Breast epithelium (tissue), 3 donors: ENCODE results near the gene CHSY1.

ENCODE experiments used
- CTCF ChIP-seq, 3 donors: fragments of 450-650 bp; IDR thresholded peaks; one replicate each; pipeline ENCODE4 v1.5.1; 2016 to 2017; ENCODE audit warnings: antibody characterized with exemption in 3 of 3, mild to moderate bottlenecking in 3 of 3, moderate library complexity in 3 of 3
- POLR2A ChIP-seq: fragments of 450-650 bp; IDR thresholded peaks from one replicate; pipeline ENCODE4 v1.6.1; 2016; ENCODE audit warnings: antibody characterized with exemption, mild to moderate bottlenecking, moderate library complexity
- POLR2AphosphoS5 ChIP-seq, 3 donors: sonication (generic); formaldehyde crosslinking; IDR thresholded peaks; one replicate each; pipeline ENCODE4 v1.6.1; 2017; ENCODE audit warnings: antibody characterized with exemption in 3 of 3

GRCh38 chr15:101158166-101159095 is 93.4 kb downstream of the CHSY1 start:
- TF ChIP-seq POLR2A (no peak), CTCF (IDR thresholded peaks at IDR 0.05) (no peak), POLR2AphosphoS5 (IDR thresholded peaks at IDR 0.05) (no peak)
